HG03432 (cell line): ENCODE data around the gene SLC7A11.
A peak's percentile ranks its signal among the peaks of the same experiment; 100 is the strongest.
"Not testable (repeated sequence)": the region's sequence is repeated elsewhere in the genome, so short reads cannot be mapped to it uniquely, and the experiment has no call there.

Source experiments
- ATAC-seq: cut with Tn5 transposase; IDR thresholded peaks from one replicate; pipeline ENCODE4 v1.9.1; 2021; ENCODE audit warnings: mild to moderate bottlenecking, moderate library complexity; ENCODE audit not compliant: unreplicated experiment

SLC7A11 gene

DNA sequence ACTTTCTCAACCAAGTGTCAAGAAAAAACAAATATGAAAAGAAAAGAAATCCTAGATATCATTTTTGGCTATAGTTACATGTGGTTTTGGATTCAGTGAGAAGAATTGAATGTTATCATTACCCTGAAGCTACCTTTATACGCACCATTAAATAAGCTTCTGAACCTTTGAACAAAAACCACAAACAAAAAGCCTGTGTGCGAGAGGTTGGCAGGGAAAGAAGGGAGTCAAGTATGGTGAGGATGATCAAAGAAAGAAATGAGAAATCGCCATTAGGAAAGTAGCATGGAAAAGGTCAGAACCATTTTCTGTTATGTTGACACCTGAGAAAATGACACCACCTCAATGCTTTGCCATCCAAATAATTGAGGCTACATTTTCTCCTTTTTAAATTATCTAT, 1.2 kb upstream of the SLC7A11 start:
- no peak for ATAC-seq

DNA sequence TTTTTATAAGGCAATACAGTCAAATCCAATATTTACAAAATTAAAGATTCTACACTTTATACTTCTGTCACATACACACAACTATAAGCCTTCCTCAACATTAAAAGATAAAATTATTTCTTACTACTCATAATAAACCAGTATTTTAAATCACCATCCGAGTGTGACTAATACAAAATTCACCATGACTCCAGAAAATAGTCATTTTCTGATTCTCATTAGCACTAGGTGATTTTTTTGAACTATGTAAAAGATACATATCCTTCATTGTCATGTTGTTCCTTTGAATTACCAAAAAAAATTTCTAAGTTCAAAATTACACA, 646 bp upstream of the SLC7A11 start:
- no peak for ATAC-seq

DNA sequence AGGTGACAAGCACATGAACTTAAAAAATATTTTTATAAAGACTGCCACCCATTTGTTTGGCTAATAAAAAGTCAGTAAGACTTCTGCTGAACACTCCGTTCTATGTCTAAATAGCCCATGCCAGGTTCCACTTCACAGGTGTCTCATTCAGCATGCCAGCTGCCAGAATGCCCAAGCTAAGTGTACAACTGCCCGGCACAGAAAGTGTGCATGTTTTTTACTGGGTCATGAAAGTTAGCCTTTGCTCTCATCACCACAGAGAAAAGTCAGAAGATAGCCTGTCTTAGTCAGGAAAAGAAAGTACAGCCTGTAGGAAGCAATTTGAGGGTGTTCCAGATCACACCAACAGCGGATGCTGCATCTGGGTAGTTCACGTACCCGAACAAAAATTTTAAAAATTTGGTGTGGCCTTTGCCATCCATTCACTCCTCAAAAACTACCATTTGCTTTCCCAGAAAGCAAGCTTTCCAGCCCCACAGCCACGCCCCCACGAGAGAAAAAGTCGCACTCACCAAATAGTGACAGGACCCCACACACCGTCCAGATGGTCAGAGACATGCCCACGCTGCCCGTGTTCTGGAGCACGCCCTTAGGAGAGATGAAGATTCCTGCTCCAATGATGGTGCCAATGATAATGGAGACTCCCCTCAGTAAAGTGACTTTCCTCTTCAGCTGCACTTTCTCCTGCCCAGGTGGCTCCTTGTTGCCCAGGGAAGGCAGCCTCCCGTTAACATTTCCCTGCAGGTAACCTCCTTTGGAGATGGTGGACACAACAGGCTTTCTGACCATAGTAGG, 671 bp downstream of the SLC7A11 start:
- ATAC-seq, result peak; percentile 6

DNA sequence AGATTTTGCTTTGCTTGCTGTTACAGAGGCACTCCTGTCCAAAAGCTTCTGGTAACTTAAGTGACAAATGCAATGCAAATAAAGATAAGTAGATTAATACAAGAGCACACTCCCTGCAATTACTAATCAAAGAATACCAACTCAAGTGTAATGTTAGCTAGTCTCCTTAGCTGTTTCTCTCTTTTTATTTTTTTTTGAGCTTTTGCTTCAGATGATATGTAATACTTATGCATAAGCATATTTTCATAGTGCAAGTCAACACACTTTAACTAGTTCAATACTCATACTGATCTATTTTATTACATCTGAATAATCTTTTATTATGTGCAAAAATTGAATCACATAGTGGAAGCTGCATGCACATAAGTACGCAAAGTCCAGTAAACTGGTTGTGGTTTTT, 2.7 kb downstream of the SLC7A11 start:
- no peak for ATAC-seq

DNA sequence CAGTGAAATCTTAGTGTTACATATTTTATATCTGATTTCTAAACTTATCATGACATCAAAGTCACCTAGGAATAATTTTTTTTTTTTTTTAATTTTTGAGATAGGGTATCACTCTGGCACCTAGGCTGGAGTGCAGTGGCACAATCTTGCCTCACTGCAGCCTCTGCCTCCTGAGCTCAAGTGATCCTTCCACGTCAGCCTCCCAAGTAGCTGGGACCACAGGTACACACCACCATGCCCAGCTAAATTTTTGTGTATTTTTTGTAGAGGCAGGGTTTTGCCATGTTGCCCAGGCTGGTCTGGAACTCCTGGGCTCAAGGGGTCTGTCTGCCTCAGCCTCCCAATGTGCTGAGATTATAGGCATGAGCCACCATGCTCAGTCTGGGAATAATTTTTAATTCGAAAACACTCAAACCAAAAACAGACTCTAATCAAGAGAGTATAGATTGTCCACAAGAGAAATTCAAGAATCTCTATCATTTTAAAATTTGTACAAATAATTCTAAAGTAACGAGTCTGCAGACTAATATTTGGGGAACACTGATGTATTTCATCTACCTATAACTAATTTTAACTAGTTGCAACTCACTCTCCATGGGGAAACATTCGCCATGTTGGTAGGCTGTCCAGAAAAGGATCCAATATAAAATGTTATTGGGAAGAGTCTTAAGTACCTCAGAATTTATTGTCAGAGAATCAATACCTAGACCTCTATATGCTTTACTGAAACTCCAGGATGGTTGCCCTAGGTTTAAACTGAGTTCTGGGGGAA, 3.4 kb downstream of the SLC7A11 start:
- no peak for ATAC-seq

DNA sequence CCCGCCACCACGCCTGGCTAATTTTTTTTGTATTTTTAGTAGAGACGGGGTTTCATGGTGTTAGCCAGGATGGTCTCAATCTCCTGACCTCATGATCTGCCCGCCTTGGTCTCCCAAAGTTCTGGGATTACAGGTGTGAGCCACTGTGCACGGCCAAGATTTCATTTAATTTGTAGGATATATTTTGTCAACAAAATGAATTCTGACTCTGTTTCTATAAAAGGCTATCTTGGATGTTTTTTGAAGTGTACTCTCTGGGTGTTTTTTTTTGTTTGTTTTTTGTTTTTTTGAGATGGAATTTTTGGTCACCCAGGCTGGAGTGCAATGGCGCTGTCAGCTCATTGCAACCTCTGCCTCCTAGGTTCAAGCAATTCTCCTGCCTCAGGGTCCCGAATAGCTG, 5.0 kb downstream of the SLC7A11 start:
- ATAC-seq, result not testable (repeated sequence)

DNA sequence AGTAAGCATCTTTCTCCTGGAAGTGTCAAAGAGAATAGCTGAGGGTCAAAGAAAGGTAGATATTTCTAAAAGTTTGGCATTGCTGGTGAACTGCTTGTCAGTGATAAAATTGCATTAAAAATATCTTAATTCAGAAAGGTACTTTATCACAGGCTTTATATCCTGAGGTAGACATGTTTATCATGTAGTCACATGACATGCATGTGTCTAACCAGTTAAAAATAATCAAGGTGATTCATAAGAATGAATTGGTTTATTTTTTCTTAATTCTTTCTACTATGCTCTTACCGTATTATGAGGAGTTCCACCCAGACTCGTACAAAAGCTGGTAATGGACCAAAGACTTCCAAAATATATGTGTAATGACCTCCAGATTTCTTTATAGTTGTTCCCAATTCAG, 6.1 kb downstream of the SLC7A11 start:
- ATAC-seq, result no peak

DNA sequence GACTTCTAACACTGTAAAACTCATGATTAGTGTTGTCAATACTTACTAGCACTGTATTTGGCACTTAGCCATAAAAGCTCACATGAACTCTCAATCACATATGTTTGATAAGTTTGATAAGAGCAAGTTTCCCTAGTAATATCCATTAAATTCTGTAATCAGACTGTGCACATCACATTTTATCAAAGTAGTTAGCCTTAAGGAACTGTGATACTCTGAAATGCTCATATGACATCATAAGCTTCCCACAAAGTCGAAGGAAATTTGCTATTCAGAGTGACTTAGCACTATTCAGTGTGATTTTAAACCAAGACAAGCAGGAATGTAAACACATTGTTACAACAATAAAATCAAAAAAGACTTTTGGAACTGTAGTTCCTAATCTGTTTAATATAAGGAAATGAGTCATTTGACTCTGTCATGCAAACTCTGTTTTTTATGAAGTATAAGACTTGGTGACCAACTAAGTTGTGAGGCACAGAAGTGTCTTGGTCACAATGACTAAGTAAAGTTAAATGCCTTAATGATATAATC, 6.7 kb downstream of the SLC7A11 start:
- ATAC-seq, result peak; percentile 63

DNA sequence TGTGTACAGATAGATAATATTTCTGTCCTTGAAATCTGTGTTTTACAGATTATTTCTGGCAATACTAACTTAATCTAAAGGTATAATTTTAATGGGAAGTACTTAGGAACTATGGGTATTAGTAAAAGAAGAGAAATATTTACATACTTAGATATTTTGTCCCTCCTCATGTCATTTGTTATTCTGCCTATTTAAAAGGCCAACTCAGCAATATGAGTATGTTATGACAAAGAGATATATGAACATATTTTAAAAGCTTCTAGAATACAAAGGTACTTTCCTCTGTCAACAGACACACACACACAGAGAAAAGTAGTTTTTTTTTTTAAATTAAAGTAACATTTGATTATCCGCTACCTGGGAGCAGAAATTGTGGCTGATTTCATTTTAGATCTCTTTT, 7.9 kb downstream of the SLC7A11 start:
- no peak for ATAC-seq

DNA sequence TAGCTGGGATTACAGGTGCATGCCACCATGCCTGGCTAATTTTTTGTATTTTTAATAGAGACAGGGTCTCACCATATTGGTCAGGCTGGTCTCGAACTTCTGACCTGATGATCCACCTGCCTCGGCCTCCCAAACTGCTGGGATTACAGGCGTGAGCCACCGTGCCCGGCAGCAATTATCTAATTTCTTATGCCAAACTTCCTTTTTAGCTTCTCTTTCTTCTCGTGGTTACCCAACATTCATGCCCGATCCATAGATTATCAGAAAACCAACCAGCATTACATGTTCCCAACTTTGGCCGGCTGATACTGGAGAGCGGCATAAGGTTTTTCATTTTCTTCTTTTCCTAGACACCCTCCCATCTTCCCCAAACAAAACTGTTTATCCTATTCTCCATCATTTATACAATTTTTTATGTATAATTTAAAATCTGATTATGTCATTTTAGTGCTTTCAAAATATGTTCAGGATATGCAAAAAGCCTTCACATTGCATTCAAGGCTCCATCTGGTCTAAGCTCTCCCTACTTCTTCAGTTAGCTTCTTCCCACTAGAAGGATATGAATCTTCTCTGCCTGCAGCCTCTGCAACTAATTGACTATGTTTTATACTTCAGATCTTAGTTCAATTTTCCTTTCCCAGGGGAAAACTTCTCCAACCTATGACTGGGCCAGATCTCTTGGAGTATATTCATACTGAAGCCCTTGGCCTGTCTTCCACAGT, 8.7 kb downstream of the SLC7A11 start:
- no peak for ATAC-seq

DNA sequence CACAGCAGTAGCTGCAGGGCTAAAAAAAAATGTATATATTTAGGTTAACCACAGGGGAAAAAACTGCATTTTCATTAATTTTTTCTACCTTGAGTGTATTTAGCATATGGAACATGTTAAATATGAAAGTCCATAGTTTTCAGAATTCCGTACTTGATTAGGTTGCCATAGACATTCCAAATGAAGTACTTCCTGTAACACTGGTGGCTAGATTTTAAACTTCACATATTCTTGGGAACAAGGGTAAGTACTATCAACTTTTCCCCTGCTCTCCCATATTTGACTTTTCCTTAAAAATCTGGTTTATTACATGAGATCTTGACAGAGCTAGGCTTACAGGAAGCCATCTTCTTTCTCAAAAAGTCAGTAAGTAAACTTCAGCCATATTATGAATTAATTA, 9.8 kb downstream of the SLC7A11 start:
- ATAC-seq, result no peak

DNA sequence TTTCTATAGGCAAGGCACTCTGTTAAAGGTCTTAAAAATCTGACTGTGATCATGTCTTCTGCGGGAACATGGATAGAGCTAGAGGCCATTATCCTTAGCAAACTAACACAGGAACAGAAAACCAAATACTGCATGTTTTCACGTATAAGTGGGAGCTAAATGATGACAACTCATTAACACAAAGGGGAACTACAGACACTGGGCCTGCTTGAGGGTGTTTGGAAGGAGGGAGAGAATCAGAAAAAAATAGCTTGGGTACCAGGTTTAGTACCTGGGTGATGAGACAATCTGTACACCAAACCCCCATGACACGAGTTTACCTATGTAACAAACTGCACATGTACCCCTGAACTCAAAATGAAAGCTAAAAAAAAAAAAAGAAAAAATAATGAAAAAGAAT, 12.1 kb downstream of the SLC7A11 start:
- no peak for ATAC-seq

DNA sequence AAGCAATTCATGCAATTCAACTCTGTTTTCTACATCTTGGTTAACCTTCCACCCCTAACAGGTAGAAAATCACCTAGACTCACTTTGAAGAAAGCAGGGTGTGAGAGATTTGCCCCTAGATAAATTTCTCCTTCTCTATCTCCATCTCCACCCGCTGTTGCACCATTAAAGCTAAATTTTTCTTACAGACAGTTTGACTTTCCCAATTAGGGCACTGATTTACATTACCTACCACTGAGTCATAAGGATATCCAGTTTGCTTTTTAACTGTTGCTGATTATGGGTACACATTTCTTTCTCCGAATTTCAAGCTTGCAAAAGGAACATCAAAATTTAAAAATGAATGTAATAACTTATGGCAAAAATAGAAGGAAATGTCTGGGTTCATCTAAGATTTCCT, 13.0 kb downstream of the SLC7A11 start:
- no peak for ATAC-seq

DNA sequence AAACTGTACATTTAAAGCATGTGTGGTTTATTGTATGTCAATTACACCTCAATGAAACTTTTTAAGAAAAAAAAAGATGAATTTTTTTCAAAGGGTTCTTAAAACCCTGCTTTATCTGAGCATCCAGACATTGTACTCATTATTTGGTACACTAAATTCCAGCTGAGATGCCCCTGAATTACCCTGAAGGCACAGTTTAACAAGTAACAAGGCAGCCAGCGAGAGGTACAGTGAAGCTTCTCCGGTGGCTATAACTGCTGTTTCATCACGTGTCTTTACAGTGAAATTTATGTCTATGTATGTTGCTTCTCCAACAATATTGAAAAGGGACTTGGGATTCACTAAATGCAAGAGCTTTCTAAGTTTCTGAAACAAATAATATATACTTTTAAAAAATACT, 15.8 kb downstream of the SLC7A11 start:
- no peak for ATAC-seq

DNA sequence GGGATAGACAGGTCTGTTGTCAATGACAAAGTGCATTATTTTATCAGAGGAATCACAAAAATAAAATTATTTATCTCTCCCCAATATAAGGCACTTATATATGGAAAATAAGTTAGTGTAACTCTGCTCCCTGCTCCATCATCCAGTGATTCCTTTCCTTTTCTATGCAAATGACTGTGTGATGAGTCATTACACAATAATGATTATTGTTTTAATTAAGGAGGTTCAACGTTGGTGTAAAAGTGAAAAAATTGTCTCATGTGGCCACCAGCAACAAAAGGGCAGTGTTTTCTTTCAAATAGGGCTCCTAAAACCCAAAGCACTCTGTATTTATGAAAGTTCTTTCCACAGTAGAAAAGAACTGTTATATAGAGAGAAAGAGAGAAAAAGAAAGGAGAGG, 16.7 kb downstream of the SLC7A11 start:
- no peak for ATAC-seq

DNA sequence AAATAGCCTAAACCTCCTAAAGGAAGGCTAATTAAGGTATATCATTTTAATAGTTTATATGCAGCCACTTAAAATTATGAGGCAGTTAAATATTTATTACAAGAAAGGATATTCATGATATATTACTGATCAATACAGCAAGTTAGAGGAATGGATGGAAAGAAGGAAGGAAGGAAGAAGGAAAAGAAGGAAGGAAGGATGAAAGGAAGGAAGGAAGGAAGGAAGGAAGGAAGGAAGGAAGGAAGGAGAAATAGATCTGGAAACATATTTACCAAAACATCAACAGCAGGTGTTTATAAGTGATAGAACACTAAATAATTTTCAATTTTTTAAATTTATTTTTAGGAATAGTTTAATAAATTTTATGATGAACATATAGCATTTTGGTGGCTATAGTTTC, 17.5 kb downstream of the SLC7A11 start:
- no peak for ATAC-seq

DNA sequence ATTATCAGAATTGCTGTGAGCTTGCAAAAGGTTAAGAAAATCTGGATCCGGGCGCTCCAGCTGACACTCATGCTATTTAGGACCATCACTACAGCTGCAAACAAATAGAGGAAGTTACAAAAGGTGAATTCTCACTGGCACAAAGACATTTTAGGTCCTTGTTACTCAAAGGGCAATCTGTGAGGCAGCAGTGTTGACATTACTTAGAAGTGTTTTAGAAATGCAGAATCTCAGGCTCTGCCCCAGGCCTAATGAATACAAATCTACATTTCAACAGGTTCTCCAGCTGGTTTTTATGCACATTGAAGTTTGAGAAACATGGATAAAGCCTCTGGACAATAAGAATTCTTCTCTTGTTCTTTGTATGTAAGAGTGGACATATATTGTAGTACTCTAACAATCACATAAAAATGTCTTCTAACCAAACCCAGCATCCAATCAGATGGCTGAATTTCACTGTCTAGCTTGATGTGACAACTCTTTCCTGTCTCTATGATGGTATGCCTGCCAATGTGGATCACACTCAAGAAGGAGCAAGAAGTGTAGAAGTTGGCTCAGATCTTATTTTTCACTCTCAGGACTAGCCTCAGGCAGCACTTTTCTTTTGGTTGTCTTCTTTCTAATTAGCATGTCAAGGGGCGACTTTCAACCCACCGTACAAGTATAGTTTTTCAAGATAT, 18.8 kb downstream of the SLC7A11 start:
- ATAC-seq, result no peak

DNA sequence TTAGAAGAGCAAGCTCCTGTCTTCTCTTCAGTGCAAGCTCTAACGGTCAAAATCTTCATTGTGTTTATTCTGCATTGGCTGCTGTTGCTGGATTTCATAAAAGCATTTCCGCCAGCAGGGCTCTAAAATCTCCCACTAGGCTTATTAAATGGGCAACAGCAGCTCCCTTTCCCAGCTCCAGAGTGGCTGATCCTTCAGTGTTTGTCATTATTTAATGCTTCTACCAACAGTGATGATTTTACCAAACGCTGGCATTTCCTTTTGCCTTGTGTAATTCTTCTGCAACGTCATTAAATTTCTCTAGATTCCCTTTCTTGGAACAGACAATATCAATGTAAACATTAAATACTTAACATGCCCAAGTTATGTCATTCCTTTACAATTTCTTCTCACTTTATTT, 20.1 kb downstream of the SLC7A11 start:
- no peak for ATAC-seq

DNA sequence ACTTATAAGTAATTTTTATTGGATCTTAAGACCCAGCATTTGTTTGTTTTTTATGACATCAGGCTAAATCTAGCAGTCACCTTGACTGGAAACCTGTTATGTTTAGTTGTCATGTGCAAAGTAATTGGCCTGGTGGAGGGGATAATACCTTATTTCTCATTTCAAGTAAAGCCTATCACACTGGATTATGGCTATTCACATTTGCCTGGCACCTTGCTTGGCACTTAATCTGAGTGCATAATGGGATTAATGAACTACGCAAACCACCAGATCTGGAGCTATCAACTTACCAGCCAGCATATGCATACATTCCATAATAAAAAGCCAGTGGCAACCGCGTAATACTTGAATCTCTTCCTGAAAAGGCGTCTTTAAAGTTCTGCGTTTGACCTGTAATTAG, 23.2 kb downstream of the SLC7A11 start:
- no peak for ATAC-seq

DNA sequence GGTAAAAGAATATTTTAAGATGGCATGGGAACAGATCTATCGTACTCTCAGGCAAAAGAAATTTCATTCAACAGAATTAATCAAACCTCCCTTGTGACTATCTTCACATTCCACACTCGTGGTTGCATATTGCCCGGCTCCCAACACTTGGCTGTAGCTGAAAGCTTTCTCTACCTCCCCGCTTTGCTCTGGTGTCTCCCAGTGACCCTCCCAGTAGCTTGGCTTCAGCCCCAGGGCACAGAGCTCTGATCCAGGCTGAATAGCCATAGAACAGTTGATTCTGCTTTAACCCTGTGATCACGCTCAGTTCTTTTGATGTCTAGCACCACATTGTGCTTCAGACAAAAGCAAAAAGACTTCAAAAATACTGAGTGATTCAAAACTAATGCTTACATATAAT, 24.6 kb downstream of the SLC7A11 start:
- ATAC-seq, result no peak

DNA sequence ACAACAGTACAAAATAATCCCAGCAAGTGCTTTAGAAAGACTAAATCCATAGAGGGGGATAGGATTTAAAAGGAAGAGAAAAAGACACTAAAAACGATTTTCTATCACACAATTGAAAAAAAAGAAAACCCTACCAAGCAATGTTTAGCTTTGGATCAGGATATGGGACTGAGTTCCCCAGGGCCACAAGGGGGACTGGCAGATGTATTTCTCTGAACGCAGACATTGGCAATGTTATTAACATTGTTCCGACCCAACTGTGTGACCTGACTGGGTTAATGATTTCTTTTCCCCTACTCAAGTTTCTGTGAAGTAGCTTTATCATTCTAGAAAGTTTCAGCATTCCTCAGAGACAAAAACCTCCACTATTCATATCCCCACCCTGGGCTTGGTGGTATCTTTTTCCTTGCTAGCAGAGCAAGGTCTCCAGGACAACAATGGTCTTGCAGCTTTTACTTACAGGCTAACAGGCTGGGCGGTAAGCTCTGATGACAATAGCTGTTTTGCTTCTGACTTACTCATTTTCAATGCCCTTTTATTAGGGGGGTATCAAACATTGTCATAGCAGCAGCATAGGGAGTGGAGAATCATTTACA, 25.8 kb downstream of the SLC7A11 start:
- ATAC-seq, result no peak
